Measurements from ENCODE around the gene TENM4.

Gene TENM4

DNA sequence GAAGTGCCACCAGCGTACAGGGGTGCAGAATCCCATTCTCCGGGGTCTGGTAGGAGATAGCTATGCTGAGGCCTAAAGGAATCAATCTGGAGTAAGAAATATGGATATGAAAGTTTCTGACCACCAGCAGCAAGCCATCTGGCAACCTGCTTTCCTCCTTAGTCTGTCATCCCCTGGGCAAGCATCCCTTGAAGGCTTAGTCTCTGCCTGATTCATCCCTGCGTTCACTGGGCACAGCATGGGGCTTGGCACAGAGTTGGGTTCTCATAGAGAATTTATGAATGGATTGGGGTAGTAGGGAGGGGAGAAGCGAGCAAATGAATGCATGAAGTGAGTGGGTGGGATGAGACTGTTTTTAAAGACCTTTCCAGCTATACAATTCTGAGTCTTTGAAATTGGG, 780.4 kb downstream of the TENM4 start:
- no peak for DNase-seq (ENCODE audit: low read depth in 3 of 3)

DNA sequence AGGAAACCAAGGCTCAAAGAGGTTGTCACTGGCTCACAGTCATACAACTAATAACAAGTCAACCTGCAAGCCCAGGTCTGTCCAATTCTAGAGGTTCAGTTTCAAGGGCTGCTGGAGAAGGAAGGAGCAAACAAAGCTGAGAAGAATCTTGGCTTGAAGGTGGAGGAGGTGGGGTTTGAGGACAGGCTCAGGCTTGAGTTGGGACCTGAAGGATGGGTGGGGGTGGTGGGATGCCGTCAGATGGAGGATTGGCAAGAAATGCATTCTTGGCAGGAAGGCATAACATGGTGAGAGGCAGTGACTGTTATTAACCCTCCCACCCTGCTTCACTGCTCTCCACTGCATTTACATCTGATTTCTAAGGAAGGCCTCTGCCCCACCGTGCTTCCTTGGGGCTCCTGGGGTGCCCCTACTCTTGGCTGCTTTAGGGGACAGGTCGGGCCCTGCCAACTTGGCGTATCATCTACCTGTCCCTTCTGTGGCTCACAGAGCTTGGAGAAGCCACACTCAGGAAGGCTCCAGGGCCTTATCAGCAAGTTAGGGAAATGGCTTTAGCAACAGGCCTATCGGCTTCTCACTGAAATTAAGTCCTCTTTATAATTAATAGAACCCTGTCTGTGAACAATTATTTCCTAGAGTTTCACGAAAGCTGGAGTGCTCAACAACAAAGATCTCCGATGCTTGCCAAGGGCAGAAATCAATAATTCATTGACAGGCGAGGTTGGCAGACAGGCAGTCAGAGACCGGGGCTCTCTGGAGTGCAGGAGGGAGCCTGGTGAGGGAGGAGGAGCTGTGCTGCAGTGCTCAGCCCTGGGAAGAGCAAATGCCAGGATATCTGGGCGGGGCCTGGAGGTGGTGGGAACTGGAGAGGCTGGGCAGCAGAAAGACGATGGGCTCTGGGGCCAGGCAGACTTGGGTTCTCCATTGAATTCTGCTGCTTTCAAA, 781.2 kb downstream of the TENM4 start:
- DNase-seq (ENCODE audit: low read depth in 3 of 3), result no peak

DNA sequence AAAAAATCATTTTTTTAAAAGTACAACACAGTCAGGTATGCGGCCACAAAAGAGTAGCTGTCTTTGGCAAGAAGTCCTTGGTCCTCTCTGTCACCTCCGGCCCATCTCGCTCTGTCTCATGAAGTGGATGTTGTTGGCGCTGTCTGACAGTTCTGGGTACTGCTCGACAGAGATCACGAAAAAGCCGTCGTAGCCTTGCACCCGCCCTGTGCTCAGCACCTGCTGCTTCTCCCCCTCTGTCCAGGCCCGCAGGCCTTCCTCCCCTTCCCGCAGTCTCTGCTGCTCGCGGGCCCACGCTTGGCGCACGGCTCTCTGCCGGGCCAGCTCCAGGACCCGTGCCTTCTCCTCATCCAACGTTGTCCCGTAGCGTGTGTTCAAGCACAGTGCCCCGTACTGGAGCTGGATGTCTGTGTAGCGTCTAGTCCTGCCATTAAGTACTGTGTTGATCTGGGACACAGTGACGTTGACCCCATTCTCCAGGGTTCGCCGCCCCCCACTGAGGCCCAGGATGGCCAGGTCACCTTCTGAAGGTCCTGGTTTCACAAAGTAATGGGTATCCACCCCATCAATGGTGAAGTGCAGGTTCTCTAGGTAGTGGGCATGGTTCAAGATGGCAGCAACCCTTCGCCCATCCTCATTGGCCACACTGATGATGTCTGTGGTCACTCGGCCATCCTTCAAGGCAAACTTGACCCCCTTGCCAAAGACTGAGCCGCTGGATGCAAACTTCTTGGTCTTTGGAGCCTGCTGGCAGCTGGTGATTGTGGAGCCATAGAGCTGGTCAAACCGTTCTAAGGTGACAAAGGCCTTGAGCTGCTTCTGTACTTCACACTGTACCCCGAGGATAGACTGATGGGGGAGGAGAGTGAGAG, 782.6 kb downstream of the TENM4 start:
- no peak for DNase-seq (ENCODE audit: low read depth in 3 of 3)

DNA sequence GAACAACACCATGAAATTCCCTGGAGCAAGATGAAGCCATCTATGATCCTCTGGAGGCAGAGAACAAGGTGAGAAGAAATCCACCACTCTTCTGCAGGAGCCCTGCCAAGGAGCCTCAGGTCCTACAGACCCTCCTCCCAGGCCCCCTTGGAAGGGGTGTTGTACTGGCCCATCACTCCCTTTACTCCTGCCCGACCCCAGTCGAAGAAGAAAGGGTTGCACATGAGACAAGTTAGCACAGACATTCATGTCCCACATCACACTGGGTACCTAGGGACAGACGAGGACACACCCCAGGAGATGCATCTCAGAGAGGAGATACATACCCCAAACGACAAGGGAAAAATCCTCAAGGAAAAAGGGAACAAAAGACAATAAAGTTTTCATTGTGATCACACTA, 783.4 kb downstream of the TENM4 start:
- no peak for DNase-seq (ENCODE audit: low read depth in 3 of 3)

DNA sequence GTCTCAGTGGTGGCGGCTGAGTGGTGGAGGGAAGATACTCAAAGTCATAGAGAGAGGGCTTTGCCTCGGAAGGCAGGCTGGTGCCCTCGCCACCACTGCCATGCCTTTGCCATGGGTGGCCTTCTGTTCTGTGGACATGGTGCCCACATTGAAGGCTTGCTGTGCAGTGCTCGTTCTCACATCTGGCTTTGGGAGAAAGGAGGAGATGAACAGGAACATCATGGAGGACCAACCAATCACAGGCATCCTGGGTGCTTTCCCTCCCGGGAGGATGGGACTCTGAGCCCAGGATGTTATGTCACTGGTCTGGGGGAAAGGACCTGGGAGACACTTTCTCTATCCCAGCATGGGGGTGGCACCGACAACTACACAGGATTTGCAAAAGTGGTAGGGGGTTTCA, 783.8 kb downstream of the TENM4 start:
- no peak for DNase-seq (ENCODE audit: low read depth in 3 of 3)

DNA sequence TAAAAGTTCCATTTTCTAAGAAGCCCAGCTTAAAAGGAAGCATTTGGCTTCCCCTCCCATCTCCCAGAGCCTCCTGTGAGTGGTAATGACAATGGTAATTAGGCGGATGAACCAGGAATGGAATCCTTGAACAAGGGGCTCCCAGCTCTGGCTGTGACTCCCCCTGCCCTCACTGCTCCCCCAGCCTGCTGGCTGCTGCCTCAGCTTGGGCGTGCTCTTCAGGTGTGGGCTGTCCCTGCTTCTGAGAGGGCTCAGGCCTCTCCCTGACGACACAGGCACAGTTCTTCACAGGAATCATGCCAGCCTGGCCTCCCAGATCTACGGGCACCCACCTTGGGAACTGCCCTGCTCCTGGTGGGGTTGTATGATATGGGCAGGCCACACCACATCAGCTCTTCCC, 784.5 kb downstream of the TENM4 start:
- DNase-seq (ENCODE audit: low read depth in 3 of 3), result no peak

DNA sequence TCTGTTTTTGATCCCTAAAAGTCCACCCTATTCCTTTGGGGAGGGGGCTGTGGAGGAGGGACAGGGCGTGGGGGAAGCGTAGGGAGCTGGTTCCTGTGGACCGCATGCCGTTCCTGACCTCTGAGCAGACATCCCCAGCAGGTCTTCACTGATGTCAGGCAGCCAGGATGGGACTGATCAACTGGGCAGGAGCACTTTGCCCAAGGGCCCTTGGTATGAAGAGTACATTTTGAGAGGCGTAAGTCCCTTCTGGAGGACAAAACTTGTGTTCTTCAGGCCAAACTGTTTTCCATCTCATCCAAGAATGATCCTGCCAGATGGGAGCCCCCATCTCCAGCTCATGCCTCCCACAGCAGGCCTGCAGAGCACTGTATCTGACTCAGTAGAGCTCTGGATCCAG, 785.3 kb downstream of the TENM4 start:
- no peak for DNase-seq (ENCODE audit: low read depth in 3 of 3)

DNA sequence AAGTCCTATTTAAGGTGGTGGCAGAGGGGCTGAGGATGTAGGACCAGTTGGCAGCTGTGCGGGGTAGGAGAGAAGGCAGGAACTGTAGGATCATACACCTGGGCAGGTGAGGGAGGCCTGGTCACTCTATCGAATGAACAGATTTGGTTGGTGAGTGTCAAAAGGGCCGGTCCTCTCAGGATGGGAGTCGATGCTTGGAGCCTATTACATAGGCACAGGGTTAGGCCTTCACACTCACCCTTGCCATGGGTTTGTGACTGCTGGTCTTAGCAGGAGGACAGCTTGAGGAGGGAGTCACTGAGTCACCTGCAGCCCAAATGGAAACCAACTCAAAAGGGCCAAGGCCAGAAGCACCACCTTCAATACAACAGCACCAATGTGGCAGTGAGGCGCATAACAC, 786.0 kb downstream of the TENM4 start:
- no peak for DNase-seq (ENCODE audit: low read depth in 3 of 3)

DNA sequence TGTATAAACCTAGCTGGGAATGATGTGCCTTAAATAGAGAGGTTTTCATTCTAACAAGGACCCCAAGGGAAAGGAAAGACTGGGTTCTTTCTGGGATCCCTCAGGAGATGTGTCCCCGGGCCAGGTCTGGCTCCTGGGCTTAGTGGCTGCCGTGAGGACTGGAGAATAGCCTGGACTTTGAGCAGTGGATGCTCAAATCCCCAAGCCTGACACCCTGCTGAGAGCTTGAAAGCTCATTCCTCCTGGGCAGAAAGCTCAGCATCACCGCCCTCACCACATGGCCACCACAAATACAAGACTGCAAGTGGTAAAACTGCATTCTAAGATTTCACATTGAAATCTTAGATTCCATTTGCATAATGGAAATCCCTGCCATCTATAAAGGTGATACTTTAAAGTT, 786.8 kb downstream of the TENM4 start:
- DNase-seq (ENCODE audit: low read depth in 3 of 3), result no peak

DNA sequence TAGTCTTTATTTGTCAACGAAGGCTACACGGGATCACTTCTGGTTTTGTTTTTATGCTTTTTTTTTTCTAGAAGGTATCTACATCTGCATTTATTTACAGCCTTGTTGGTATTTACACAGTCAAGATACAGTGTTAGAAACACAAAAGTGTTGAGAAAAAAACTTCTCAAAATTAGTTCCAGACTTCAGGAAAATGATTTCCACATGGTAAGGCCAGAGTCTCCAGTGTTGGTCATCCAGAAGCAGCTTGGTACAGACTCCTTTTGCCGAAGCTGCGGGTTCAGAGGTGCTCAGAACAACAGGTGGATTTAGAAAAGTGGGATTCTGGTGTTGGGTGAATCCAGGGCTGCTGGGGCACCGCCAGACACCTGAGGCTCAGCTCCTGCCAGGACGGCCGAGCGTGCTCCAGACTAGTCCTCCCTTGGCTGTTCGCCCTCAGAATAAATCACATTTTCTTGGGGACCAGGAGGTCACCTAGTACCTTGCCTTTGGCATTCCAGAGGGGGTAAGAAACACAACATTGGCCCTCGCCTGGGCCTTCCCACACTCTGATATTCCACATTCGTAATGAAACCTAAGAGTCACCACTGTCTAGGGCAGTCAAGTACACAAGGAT, 787.4 kb downstream of the TENM4 start:
- DNase-seq (ENCODE audit: low read depth in 3 of 3), result no peak

DNA sequence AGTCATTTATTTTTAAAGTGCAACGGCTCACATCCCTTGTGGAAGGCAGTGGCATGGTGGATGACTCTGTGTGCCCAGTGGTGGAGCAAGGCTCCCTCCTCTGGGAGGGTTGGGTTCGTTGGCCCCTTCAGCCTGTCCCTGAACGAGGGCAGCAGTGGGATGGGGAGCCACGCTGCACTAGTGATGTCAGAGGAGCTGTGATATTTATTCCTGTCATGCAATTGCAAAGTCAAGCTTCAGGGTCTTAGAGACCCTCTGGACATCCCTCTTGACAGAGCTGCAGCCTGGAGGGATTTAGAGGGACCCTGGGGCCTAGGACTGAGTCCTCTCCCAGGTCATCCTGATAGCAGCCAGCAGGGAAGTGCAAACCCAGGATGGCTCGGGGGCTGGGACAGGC, 788.0 kb downstream of the TENM4 start:
- no peak for DNase-seq (ENCODE audit: low read depth in 3 of 3)

DNA sequence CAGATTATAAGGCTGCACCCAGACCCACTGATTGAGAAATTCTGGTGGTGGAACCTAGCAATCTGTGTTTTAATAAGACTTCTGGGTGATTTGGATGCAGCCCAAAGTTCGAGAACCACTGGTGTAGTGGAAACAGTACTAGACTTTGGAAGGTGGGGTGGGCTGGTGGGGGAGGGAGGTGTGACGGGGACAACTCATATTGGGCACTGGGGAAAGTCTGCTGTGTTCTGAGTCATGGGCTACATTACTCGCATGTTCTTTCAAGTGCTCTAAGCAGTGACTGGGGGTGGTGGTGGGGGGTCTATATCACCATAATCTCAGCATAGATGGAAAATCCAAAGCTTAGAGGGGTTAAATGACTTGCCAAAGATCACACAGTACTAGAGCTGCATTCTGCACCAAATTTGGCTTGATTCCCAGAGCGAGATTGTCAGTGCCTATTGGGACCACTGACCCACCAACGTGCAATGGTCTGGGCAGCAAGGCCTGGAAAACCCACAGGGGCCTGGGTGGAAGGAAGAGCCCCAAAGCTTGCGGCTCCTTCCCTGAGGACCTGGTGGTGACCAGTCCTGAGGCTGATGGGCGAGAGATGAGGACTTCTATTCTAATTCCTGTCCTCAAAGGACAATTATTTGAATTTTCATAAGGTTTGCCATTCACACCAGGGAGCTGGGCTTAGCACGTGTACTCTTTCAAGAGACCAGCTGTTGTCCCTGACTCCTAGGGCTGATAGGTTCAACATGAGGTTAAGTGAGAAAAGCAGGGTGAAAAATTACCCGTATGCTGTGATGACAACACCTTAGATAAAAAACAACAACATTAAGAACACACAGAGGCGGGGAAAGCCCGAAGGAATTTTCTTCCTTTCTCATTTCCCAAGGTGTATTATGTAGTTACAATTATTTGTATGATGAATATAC, 788.6 kb downstream of the TENM4 start:
- DNase-seq (ENCODE audit: low read depth in 3 of 3), result peak in 2 of 3 donors; percentile 31 to 62

DNA sequence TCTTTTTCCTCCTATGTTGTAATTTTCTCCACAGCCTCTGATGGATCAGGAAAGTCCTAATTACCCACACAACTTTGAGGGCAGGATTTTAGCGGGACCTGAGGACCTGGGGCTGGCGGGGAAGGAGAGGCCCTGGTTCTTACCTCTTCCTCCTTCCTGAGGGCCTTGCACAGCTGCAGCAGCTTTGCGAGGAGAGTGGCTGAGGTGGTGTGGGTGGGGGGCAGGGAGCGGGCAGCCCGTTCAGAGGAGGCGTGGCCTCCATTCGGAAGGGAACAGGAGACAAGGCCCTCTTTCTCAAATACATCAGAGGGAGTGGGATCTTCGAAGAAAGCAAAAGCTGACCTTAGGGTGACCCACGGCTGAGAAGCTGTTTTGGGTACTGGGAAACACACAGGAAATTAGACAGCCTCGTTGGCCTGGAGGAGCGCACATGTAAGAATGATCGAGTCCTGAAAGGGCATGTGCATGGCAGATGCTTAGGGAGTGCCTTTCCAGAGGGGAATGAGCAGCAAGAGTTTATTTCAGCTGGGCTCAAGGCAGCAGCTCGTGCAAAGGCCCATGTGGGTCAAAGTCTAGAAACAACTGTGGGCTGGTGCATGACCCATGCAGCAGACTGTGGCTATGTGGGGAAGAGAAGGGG, 789.6 kb downstream of the TENM4 start:
- no peak for DNase-seq (ENCODE audit: low read depth in 3 of 3)

DNA sequence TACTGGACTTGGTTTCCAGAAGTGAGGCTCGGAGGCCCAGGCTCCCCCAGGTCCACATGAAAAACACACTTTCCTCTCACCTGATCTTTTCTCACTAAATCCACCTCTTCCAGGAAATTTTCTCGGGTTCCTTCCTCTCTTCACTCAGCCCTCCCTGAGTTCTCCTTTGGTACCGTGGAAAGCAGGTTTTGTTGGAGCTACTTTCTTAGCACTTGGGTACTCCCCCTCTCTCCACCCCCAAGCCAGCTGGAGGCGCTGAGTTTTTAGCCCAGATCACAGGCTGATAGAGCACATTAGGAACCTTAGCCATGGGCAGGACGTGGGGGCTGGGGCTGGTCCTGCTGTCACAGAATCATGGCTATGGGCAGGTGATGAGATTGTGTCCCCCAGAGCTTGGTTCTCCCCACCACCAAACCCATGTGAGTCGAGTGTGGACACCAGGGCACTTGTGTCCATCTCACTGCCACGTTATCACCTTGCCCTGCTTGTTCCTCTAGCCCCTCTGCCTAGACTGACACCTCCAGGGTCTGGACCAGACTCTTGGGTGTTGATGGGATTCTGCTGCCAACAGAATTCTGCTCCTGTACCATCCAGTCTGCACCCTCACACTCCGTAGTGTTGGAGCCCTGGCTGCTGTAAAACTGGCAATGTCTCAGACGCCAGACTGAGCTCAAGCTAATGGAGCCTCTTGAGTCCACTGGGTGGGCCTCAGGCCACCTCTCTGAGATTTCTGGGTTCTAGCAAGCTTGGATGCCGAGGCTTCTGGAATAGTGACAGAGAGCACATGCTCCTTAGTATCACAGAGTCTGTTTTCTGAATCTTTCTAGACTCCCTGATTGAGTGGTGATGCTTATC, 791.2 kb downstream of the TENM4 start:
- DNase-seq (ENCODE audit: low read depth in 3 of 3), result no peak

DNA sequence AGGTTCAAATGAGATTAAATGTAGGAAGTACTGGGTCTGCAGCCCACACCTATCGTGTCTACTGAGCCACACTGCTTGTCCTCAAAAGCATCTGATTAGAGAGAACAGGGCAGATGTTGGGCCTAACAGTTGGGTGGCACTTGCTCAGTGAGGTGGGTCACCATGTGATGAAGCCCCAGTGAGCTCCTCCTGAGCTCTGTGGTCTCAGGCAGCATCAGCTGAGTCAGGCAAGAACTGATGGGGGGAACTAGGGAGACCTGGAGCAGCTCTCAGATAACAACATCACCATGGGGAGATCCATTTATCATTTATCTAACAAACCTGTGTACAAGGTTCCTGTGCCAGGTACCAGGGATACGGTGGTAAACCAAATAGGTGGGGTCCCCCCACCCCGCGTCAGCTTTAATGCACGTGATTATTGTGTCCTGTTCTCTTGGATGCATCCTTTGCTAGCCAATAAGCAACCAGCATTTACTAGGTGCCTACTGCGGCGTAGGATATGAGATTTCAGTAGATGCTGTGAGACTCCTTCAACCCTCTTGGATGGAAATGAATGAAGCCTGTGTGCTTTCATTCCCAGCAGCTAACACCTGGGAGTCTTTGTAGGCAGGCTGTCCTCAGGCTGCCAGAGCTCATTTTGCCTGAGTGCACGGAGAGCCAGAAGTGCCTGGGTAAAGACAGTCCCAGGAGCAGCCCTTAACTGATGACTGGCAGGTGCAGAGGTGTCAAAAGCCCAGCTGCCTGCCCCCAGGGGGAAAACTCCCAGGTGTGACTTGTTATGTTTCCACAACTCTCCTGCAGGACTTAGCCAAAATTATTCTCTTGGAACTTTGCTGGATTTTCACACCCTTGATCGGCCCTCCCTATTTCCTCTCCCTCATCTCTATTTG, 792.6 kb downstream of the TENM4 start:
- no peak for DNase-seq (ENCODE audit: low read depth in 3 of 3)

DNA sequence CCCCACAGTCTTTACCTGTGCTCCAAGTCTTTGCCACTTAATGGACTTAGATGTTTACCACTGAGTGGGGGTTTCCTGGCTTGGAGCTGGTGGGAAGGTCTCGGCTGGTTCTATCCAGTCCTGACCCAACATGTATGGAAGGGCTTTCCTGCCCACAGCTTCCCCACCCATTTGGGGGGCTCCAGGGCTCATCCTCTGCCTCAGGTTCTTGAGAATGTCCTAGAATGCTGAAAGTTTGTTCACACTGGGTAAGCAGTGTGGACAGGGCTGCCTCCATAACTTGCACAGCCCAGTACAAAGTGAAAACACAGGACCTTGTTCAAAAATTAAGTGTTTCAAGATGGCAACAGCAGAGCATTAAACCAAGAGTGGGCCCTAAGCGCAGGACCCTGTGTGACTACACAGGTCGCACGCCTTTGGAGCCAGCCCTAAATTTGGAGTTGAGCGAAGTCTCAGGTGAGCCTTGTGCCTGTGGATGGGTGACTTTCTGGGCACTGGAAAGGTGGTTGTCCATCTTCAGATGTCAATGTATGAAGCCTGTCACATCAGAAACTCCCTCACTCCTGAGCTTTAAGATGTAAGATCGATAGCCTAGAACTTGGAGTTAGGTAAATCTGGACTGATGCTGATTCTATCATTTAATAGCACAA, 793.4 kb downstream of the TENM4 start:
- DNase-seq (ENCODE audit: low read depth in 3 of 3), result no peak

DNA sequence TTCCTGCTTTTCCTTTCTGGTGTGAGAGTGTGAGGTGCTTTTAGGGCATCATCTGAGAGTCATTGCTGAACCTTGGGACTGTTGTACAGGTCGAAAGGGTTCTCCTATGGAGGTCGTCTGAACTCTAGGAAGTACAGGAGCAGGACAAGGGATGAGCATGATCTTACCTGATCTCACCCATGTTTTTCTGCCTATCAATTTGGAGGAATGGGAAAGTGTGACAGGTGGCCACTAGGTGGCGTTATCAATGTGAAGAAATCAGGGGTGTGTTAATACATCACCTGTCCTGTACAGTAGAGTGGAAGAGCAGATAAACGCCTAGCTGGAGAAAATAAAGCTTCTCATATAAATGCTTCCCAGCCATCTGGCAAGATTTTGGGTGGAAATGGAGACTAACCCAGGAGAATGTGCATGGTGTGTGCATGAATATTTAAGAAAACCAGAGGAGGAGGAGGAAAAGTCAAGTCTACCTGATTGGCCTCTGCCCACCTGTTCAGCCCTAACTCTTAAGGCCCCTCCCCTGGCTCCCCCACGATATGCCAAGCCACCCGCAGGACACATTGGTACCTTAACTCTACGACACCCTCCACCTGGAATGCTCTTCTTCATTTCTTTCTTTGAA, 794.2 kb downstream of the TENM4 start:
- DNase-seq (ENCODE audit: low read depth in 3 of 3), result peak; percentile 17 to 51 (median 43)

Data from stimulated activated CD4-positive, alpha-beta T cell treated with anti-CD3 and anti-CD28 coated beads, TNF-alpha, amount 100 ng/mL, for 48 hours (primary cell).